Fibroblast of lung (primary cell): ENCODE data around the gene ORAI1. TPM values are rescaled to one million over a fixed set of nuclear protein-coding genes. Genes with fewer than 3 reads are reported as not detected.
"Not testable (repeated sequence)": the region's sequence is repeated elsewhere in the genome, so short reads cannot be mapped to it uniquely, and the experiment has no call there.

Experiments used
- DNase-seq, 2 donors: peaks; one replicate each; pipeline versions ENCODE4 v3.0.0 to v3.0.0-alpha.2; 2010; ENCODE audit warnings: low read depth in 2 of 2
- H2AFZ ChIP-seq: 2 replicates; pipeline ENCODE4 v1.5.1; 2012; ENCODE audit warnings: low read length, control low read depth, inconsistent platforms
- H3K27ac ChIP-seq: 2 replicates; pipeline ENCODE4 v1.5.1; 2011; ENCODE audit warnings: low read length, control low read depth; ENCODE audit not compliant: insufficient read depth
- H3K27me3 ChIP-seq: 2 replicates; pipeline ENCODE4 v1.5.1; 2011; ENCODE audit warnings: mild to moderate bottlenecking, low read length; ENCODE audit not compliant: control insufficient read depth, insufficient read depth
- H3K36me3 ChIP-seq: 2 replicates; pipeline ENCODE4 v1.5.1; 2011; ENCODE audit warnings: low read length; ENCODE audit not compliant: control insufficient read depth, insufficient read depth
- H3K4me1 ChIP-seq: 2 replicates; pipeline ENCODE4 v1.5.1; 2011; ENCODE audit warnings: low read length; ENCODE audit not compliant: control insufficient read depth, insufficient read depth; ENCODE audit errors: extremely low read depth
- H3K4me2 ChIP-seq: 2 replicates; pipeline ENCODE4 v1.5.1; 2011; ENCODE audit warnings: low read length, control low read depth; ENCODE audit not compliant: insufficient read depth; ENCODE audit errors: extremely low read depth
- H3K4me3 ChIP-seq, 4 experiments: fragments of 200-600 bp in 1 of 4; sonication (generic) in 1 of 4; replicated peaks in 1 of 4; 2 replicates each; pipeline ENCODE4 v1.5.1; 2011 to 2016; ENCODE audit warnings: low read length in 4 of 4, low read depth in 3 of 4, mild to moderate bottlenecking in 3 of 4, control low read depth in 2 of 4, inconsistent platforms in 1 of 4, mixed read lengths in 1 of 4; ENCODE audit not compliant: insufficient read depth in 1 of 4; ENCODE audit errors: control extremely low read depth in 1 of 4
- H3K79me2 ChIP-seq: 2 replicates; pipeline ENCODE4 v1.5.1; 2012; ENCODE audit warnings: mild to moderate bottlenecking, low read length, inconsistent platforms; ENCODE audit not compliant: control insufficient read depth, insufficient read depth
- H3K9ac ChIP-seq: 2 replicates; pipeline ENCODE4 v1.5.1; 2011; ENCODE audit warnings: mild to moderate bottlenecking, low read length, control low read depth; ENCODE audit not compliant: insufficient read depth
- H3K9me3 ChIP-seq: 2 replicates; pipeline ENCODE4 v1.5.1; 2012; ENCODE audit warnings: low read depth, low read length; ENCODE audit not compliant: control insufficient read depth, insufficient read depth
- H4K20me1 ChIP-seq: 2 replicates; pipeline ENCODE4 v1.5.1; 2011; ENCODE audit warnings: low read length; ENCODE audit not compliant: control insufficient read depth, insufficient read depth; ENCODE audit errors: extremely low read depth
- EZH2 ChIP-seq: IDR thresholded peaks from 2 replicates; pipeline ENCODE4 v1.5.1; 2012; ENCODE audit warnings: low read length, control low read depth, mild to moderate bottlenecking; ENCODE audit errors: missing control alignments
- polyA plus RNA-seq, 2 donors: library from polyadenylated mRNA; depleted of rRNA in 1 of 2; stranded (reverse) in 1 of 2; unstranded in 1 of 2; fragments of >200 nt; gene quantifications; 2 replicates each; pipeline ENCODE4 v1.2.1, GENCODE V29; 2011 to 2012; ENCODE audit warnings: missing spikeins in 1 of 2
- total RNA-seq: library from RNA; depleted of rRNA; stranded (reverse); fragments of >200 nt; gene quantifications from 2 replicates; pipeline ENCODE4 v1.2.1, GENCODE V29; 2014
- TF ChIP-seq, protein P1 (sequence below), 2 donors: IDR thresholded peaks in 1 of 2; conservative IDR thresholded peaks in 1 of 2; 1 replicate in 1 of 2; 2 replicates in 1 of 2; pipeline ENCODE4 v1.5.1; 2011 to 2012; ENCODE audit warnings: low read length in 2 of 2, control low read depth in 1 of 2, inconsistent platforms in 1 of 2, low read depth in 1 of 2, mild to moderate bottlenecking in 1 of 2

Gene ORAI1
- total and polyA plus RNA-seq, 2 donors (not counting 1 experiment from before 2014, with no cell fraction given), result 7.4 to 8.1 TPM

DNA sequence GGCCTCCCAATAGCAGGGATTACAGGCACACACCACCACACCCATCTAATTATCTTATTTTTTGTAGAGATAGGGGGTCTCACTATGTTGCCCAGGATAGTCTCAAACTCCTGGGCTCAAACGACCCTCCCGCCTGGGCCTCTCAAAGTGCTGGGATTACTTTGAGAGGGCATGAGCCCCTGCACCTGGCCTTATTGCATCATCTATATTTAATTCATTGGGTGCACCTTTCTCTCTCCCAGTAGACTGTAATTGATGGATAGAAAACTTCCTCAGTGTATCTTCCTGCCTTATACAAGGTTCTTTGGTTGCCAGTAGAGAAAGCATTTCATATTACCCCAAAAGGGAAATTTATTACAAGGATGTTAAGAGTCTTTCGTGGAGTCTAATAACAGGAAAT lies 52.0 kb downstream of the ORAI1 start:
- DNase-seq, result no peak
- no peaks in the 10 kb centered on the region for H3K9me3 ChIP-seq
- no peaks in the 10 kb centered on the region for H4K20me1 ChIP-seq
- no peaks in the 10 kb centered on the region for H3K36me3 ChIP-seq
- H2AFZ ChIP-seq, result no peak overlapping the region
- H3K27ac ChIP-seq, result no peak overlapping the region
- H3K4me3 ChIP-seq, result no peak overlapping the region
- TF ChIP-seq, protein P1, sequence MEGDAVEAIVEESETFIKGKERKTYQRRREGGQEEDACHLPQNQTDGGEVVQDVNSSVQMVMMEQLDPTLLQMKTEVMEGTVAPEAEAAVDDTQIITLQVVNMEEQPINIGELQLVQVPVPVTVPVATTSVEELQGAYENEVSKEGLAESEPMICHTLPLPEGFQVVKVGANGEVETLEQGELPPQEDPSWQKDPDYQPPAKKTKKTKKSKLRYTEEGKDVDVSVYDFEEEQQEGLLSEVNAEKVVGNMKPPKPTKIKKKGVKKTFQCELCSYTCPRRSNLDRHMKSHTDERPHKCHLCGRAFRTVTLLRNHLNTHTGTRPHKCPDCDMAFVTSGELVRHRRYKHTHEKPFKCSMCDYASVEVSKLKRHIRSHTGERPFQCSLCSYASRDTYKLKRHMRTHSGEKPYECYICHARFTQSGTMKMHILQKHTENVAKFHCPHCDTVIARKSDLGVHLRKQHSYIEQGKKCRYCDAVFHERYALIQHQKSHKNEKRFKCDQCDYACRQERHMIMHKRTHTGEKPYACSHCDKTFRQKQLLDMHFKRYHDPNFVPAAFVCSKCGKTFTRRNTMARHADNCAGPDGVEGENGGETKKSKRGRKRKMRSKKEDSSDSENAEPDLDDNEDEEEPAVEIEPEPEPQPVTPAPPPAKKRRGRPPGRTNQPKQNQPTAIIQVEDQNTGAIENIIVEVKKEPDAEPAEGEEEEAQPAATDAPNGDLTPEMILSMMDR (conservative IDR thresholded peaks at IDR 0.05 in 1 of 2, IDR thresholded peaks at IDR 0.05 in 1 of 2; ENCODE audit: low read depth in 1 of 2, low read length in 2 of 2), result no peak
- no peak for TF ChIP-seq EZH2
- no peaks in the 10 kb centered on the region for H3K79me2 ChIP-seq
- H3K27me3 ChIP-seq, result no peaks in the 10 kb centered on the region
- H3K4me1 ChIP-seq, result no peaks in the 10 kb centered on the region
- no peak overlapping the region for H3K4me2 ChIP-seq
- no peak overlapping the region for H3K9ac ChIP-seq

DNA sequence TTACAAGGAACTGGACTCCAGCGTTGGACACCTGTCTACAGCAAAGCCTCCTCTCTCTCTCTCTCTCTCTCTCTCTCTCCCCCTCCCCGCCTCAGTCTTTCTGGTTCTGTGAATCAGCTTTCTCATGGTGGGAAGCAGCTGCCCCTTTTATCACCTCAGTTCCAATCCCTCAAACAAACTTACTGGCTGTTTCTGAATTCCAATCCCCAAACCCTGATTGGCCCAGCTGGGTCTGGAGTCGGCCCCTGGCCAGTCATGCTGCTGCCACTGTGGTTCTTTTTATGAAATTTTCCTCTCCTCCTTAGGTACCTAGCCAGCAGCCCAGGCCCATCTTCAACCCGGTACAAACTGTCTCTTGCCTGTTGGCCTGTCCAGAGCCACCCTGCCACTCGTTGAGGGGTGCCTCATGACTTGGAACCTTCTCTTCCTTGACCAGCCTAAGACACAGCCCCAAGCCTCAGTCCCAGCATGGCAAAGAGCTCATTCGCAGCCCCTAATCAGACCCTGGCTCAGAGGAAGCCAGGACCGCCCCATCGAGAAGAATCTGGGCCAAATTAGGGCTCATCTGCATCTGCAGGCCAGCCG lies 52.5 kb downstream of the ORAI1 start:
- H3K9me3 ChIP-seq, result no peaks in the 10 kb centered on the region
- H4K20me1 ChIP-seq, result no peaks in the 10 kb centered on the region
- H3K4me3 ChIP-seq, result no peak overlapping the region
- H3K79me2 ChIP-seq, result no peaks in the 10 kb centered on the region
- H3K27ac ChIP-seq, result no peak overlapping the region
- TF ChIP-seq, protein P1 (conservative IDR thresholded peaks at IDR 0.05 in 1 of 2, IDR thresholded peaks at IDR 0.05 in 1 of 2; ENCODE audit: low read depth in 1 of 2, low read length in 2 of 2), result no peak
- no peak for TF ChIP-seq EZH2
- no peak overlapping the region for H3K9ac ChIP-seq
- no peaks in the 10 kb centered on the region for H3K4me1 ChIP-seq
- no peaks in the 10 kb centered on the region for H3K27me3 ChIP-seq
- no peak overlapping the region for H2AFZ ChIP-seq
- H3K36me3 ChIP-seq, result no peaks in the 10 kb centered on the region
- DNase-seq, result no peak
- no peak overlapping the region for H3K4me2 ChIP-seq

DNA sequence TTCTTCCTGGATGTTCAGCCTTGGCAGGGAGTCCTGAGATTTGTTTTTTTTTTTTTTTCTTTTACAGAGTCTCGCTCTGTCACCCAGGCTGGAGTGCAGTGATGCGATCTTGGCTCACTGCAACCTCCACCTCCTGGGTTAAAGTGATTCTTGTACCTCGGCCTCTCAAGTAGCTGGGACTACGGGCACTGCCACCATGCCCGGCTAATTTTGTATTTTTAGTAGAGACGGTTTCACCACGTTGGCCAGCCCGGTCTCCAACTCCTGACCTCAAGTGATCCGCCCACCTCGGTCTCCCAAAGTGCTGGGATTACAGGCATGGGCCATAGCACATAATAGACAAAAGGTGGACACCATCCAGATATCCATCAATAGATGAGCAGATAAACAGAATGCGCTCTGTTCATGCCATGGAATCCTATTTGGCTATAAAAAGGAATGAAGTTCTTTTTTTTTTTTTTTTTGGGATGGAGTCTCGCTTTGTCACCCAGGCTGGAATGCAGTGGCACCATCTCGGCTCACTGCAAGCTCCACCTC lies 53.4 kb downstream of the ORAI1 start:
- not testable (repeated sequence) for H3K27me3 ChIP-seq, H4K20me1 ChIP-seq, H3K4me2 ChIP-seq, H3K4me3 ChIP-seq, DNase-seq, H3K9me3 ChIP-seq, H3K4me1 ChIP-seq, H3K27ac ChIP-seq, H2AFZ ChIP-seq, H3K36me3 ChIP-seq, H3K9ac ChIP-seq, H3K79me2 ChIP-seq
